T-helper 1 cell treated with Interleukin-12 subunit alpha and Interleukin-12 subunit beta and Interleukin-4 antibody, amounts not matched to agents 30 μg/mL and 1 μg/mL, for 36 hours (primary cell): ENCODE measurements around the gene TNFAIP3.

ENCODE experiments used
- H3K27ac Mint-ChIP-seq: one replicate; pipeline ENCODE4 v1.8.0; 2021; ENCODE audit warnings: mild to moderate bottlenecking, mixed read lengths
- H3K27me3 Mint-ChIP-seq: one replicate; pipeline ENCODE4 v1.8.0; 2021; ENCODE audit warnings: low read depth, mixed read lengths
- H3K36me3 Mint-ChIP-seq: one replicate; pipeline ENCODE4 v1.8.0; 2021; ENCODE audit warnings: low read depth, mixed read lengths
- H3K4me1 Mint-ChIP-seq: one replicate; pipeline ENCODE4 v1.8.0; 2021; ENCODE audit warnings: low read depth, mixed read lengths
- H3K4me3 Mint-ChIP-seq: one replicate; pipeline ENCODE4 v1.8.0; 2021; ENCODE audit warnings: mild to moderate bottlenecking, moderate library complexity, mixed read lengths
- H3K9me3 Mint-ChIP-seq: one replicate; pipeline ENCODE4 v1.8.0; 2021; ENCODE audit warnings: mixed read lengths

Gene TNFAIP3

DNA sequence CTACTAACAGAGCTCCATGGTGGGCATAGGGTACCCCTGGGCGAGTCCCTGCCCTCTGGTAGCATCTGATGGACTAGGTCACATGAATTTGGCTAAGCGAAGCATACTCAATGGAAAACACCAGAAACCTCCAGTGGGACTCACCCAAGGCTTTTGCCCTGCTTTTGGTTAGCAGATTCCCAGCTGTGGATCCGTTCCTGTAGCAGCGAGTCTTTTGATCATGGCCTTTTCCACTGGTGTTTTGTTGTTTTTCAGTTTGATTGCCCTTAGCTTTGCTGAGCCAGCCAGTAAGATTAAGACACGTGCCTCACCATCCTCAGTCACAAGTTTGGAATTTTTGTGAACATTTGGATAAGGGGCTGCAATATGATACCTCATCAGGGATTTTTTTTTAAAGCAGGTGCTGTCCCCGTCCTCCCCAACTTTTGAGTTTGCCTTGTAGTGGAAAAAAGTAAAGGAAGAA, 8.0 kb downstream of the TNFAIP3 start:
- no peaks in the 10 kb centered on the region for H3K27me3 Mint-ChIP-seq
- peaks cover 83% of the 10 kb centered on the region for H3K36me3 Mint-ChIP-seq
- H3K9me3 Mint-ChIP-seq, result no peaks in the 10 kb centered on the region
- H3K4me3 Mint-ChIP-seq, result peak overlapping the region; percentile 72
- peak overlapping the region; percentile 87 for H3K27ac Mint-ChIP-seq
- peaks cover 68% of the 10 kb centered on the region for H3K4me1 Mint-ChIP-seq

DNA sequence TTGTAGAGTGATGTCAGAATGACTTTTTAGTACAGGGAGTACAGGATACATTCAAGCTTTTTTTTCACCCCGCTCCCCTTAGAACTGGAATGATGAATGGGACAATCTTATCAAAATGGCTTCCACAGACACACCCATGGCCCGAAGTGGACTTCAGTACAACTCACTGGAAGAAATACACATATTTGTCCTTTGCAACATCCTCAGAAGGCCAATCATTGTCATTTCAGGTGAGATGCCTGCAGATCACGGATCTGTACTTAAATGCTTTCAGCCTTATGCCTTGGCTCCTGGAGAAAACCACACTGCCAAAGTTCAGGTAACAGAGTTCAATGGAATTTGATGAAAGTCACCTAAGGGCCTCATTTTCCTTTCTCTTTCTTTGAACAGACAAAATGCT, 8.5 kb downstream of the TNFAIP3 start:
- Mint-ChIP-seq H3K4me3 (peak overlapping the region; percentile 72), H3K36me3 (peaks cover 83% of the 10 kb centered on the region), H3K27me3 (no peaks in the 10 kb centered on the region), H3K9me3 (no peaks in the 10 kb centered on the region), H3K4me1 (peaks cover 71% of the 10 kb centered on the region), H3K27ac (peak overlapping the region; percentile 64)

DNA sequence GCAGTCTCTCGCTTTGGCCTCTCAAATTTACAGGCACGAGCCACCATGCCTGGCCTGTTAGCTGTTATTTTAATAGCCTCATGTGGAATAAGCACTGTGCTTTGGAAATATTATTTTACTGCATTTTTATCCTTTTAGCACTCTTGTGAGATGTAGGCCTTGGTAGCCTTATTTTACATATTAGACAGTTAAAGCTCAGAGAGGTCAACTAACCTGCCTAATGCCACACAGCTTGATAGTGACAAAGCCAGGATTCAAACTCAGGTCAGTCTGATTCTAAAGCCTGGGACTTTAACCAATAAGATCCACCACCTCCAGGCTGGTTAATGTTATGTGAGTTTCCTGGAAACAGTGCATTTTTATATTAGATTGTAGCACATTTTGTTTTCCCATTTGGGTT, 9.5 kb downstream of the TNFAIP3 start:
- peaks cover 75% of the 10 kb centered on the region for H3K4me1 Mint-ChIP-seq
- H3K27me3 Mint-ChIP-seq, result no peaks in the 10 kb centered on the region
- peaks cover 84% of the 10 kb centered on the region for H3K36me3 Mint-ChIP-seq
- no peaks in the 10 kb centered on the region for H3K9me3 Mint-ChIP-seq
- no peak overlapping the region for H3K4me3 Mint-ChIP-seq
- no peak overlapping the region for H3K27ac Mint-ChIP-seq

GRCh38 chr6:137877113-137877512, 10.1 kb downstream of the TNFAIP3 start:
- Mint-ChIP-seq H3K36me3 (peaks cover 83% of the 10 kb centered on the region), H3K4me3 (no peak overlapping the region), H3K9me3 (no peaks in the 10 kb centered on the region), H3K4me1 (peaks cover 74% of the 10 kb centered on the region), H3K27ac (peak overlapping the region; percentile 34), H3K27me3 (no peaks in the 10 kb centered on the region)

DNA sequence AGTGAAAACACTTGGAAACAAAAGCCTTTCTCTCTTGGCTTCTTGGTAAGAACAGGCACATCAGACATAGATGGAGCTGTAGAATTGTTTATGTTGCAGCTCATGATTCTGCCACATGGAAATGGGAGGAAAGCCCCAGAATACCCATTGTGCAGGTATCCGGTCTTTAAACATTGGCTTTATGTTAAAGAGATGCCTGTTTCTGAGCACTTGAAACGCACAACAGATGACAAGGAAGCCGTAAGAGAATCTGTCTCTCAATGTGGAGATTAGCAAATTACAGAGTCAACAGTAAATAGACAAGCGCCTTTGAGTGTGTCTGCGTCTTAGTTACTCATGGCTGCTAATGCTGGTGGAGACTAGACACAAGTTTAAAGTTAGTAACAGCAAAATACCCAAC, 10.5 kb downstream of the TNFAIP3 start:
- Mint-ChIP-seq H3K4me1 (peaks cover 73% of the 10 kb centered on the region), H3K4me3 (no peak overlapping the region), H3K27ac (peak overlapping the region; percentile 34), H3K27me3 (no peaks in the 10 kb centered on the region), H3K36me3 (peaks cover 82% of the 10 kb centered on the region), H3K9me3 (no peaks in the 10 kb centered on the region)

- Mint-ChIP-seq H3K27me3 (no peaks in the 10 kb centered on the region), H3K4me3 (no peak overlapping the region), H3K27ac (peak overlapping the region; percentile 70), H3K9me3 (no peaks in the 10 kb centered on the region), H3K36me3 (peaks cover 78% of the 10 kb centered on the region), H3K4me1 (peaks cover 72% of the 10 kb centered on the region)
Observed at GRCh38 chr6:137878029-137878428, 11.0 kb downstream of the TNFAIP3 start.

- Mint-ChIP-seq H3K27ac (peak overlapping the region; percentile 70), H3K27me3 (no peaks in the 10 kb centered on the region), H3K4me1 (peaks cover 71% of the 10 kb centered on the region), H3K36me3 (peaks cover 76% of the 10 kb centered on the region), H3K4me3 (no peak overlapping the region), H3K9me3 (no peaks in the 10 kb centered on the region)
Observed at GRCh38 chr6:137878486-137879285, 11.6 kb downstream of the TNFAIP3 start.

GRCh38 chr6:137879299-137879698, 12.2 kb downstream of the TNFAIP3 start:
- peak overlapping the region; percentile 67 for H3K27ac Mint-ChIP-seq
- H3K4me3 Mint-ChIP-seq, result no peak overlapping the region
- peaks cover 74% of the 10 kb centered on the region for H3K4me1 Mint-ChIP-seq
- peaks cover 78% of the 10 kb centered on the region for H3K36me3 Mint-ChIP-seq
- H3K9me3 Mint-ChIP-seq, result no peaks in the 10 kb centered on the region
- H3K27me3 Mint-ChIP-seq, result no peaks in the 10 kb centered on the region

DNA sequence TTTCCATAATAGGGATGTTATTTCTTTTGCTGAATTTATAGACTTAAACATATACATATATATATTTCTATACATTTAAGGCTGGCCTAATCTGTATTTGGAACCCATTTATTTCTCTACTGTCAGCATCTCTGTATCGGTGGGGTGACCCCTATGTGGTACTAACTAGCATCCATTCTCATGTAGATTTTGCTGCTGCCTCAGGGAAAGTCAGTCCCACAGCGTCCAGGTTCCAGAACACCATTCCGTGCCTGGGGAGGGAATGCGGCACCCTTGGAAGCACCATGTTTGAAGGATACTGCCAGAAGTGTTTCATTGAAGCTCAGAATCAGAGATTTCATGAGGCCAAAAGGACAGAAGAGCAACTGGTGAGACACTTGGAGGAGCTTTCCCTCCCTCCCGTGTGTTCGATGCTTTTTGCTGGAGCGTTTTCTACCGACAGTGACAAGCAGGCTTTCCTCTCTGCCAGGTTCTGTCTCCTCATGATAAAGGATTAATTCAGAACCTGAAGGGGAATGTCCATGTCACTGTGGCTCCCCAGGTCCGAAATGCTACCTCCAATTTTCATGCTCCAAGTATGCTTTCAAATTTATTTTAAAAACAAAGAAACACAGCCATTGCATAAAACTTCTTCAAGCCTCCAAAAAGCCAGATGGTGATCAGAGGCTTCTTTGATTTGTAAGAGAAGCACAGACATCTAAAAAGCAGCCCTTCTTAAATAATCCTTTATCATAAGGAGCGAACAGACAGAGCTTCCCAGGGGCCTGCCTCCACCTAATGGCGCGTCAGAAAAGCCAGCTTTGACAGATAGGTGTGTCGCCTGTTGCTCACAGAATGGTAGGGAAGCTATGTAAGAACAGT, 13.1 kb downstream of the TNFAIP3 start:
- Mint-ChIP-seq H3K9me3 (no peaks in the 10 kb centered on the region), H3K27ac (peak overlapping the region; percentile 77), H3K4me1 (peaks cover 70% of the 10 kb centered on the region), H3K27me3 (no peaks in the 10 kb centered on the region), H3K36me3 (peaks cover 78% of the 10 kb centered on the region), H3K4me3 (no peak overlapping the region)

DNA sequence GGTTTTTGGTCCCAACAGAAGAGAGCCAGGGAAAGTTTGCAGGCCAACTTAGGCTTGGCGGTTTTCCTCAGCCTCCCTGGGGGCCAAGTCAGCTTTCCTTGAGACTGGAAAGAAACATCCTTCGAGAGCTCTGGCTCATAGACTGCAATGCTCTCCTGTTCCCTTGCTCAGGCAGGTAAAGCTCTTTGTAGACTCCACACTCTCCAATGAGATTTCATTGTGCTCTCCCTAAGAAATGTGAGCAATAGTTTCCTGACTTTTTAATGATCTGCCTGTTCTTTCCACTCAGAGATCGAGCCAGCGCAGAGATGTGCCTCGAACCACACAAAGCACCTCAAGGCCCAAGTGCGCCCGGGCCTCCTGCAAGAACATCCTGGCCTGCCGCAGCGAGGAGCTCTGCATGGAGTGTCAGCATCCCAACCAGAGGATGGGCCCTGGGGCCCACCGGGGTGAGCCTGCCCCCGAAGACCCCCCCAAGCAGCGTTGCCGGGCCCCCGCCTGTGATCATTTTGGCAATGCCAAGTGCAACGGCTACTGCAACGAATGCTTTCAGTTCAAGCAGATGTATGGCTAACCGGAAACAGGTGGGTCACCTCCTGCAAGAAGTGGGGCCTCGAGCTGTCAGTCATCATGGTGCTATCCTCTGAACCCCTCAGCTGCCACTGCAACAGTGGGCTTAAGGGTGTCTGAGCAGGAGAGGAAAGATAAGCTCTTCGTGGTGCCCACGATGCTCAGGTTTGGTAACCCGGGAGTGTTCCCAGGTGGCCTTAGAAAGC, 13.9 kb downstream of the TNFAIP3 start:
- H3K4me3 Mint-ChIP-seq, result no peak overlapping the region

GRCh38 chr6:137881522-137881886, 14.4 kb downstream of the TNFAIP3 start:
- peaks cover 77% of the 10 kb centered on the region for H3K36me3 Mint-ChIP-seq
- no peaks in the 10 kb centered on the region for H3K27me3 Mint-ChIP-seq
- peaks cover 5% of the 10 kb centered on the region for H3K9me3 Mint-ChIP-seq
- H3K4me3 Mint-ChIP-seq, result no peak overlapping the region
- H3K27ac Mint-ChIP-seq, result peak overlapping the region; percentile 52
- peaks cover 67% of the 10 kb centered on the region for H3K4me1 Mint-ChIP-seq

More for the DNA sequence above, 13.9 kb downstream of the TNFAIP3 start:
- H3K9me3 Mint-ChIP-seq, result no peaks in the 10 kb centered on the region
- H3K27me3 Mint-ChIP-seq, result no peaks in the 10 kb centered on the region
- H3K27ac Mint-ChIP-seq, result peak overlapping the region; percentile 77
- peaks cover 75% of the 10 kb centered on the region for H3K36me3 Mint-ChIP-seq
- peaks cover 67% of the 10 kb centered on the region for H3K4me1 Mint-ChIP-seq

- Mint-ChIP-seq H3K9me3 (peaks cover 12% of the 10 kb centered on the region), H3K27ac (peak overlapping the region; percentile 87), H3K27me3 (no peaks in the 10 kb centered on the region), H3K4me1 (peaks cover 62% of the 10 kb centered on the region), H3K36me3 (peaks cover 77% of the 10 kb centered on the region), H3K4me3 (peak overlapping the region; percentile 23)
Observed at GRCh38 chr6:137882225-137882961, 15.3 kb downstream of the TNFAIP3 start.

DNA sequence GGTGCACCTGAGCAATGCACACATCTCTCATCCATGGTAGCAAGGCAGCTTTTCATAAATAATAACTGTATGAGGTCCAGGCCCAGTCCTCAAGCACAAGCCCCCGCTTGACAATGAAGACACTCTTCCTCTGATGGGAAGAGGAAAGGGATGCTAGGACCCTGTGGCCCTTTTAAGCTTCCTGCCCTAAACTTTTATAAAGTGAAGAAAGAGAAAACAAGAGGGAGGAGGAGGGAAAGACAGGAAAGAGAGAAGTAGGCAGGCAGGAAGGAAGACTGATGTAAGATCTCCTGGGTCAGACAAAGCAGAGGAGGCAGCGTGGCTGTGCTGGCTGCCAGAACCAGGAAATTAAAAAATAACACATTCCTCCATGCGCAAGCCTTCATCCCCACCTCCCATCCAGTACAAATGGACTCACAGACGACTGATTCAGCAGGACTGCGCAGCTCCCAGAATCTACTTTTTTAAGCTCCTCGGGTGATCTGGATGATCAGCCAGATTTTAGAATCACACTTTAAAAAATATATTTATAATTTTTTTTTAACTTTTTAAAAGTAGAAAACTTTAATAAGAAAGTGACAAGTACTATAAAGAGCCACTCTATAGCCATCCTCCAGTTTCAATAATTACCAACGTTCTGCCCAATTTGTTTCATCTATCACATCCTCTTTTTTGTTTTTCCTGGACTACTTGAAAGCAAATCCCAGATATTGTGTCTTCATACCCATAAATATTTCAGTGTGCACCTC, 16.5 kb downstream of the TNFAIP3 start:
- peak overlapping the region; percentile 97 for H3K27ac Mint-ChIP-seq
- H3K36me3 Mint-ChIP-seq, result peaks cover 73% of the 10 kb centered on the region
- H3K4me3 Mint-ChIP-seq, result peak overlapping the region; percentile 66
- H3K9me3 Mint-ChIP-seq, result peaks cover 20% of the 10 kb centered on the region
- H3K27me3 Mint-ChIP-seq, result no peaks in the 10 kb centered on the region
- peaks cover 52% of the 10 kb centered on the region for H3K4me1 Mint-ChIP-seq
